ENCODE results near the gene GSTCD.

The GSTCD gene

DNA sequence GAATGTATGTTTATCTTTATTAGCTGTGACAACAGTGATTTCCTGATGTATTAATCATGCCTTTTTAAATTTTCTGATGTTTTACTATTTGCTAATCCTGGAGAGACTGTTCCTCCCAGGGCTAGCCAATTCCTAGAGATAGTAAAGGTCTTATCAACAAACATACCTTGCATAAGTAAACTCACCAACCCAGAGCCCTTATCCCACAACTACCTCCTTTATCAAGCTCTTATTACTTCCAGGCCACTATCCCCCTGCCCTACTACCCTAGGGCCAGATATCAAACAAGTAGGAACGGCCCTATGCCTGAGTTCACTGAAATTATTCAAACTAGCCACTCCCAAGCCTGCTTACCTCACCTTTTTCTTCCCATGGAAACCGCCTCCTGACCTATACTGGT is 128.5 kb downstream of the GSTCD start:
- H3K4me1 ChIP-seq (ENCODE audit: control insufficient read depth, insufficient read depth, low read length): no peaks in the 10 kb centered on the region
- no peak for TF ChIP-seq ZNF324 (tag by site-specific recombination; IDR thresholded peaks at IDR 0.05)
- TF ChIP-seq ZNF175 (tag by site-specific recombination; IDR thresholded peaks at IDR 0.05): no peak
- peaks cover 0 to 21% of the 10 kb centered on the region in 2 experiments; a peak in 2 of 3 replicates for H3K36me3 ChIP-seq (ENCODE audit: control insufficient read depth in 2 of 2, insufficient read depth in 1 of 2, low read length in 2 of 2)
- no peak overlapping the region for H3K27ac ChIP-seq (ENCODE audit: extremely low read depth, low read depth, low read length)
- CTCF ChIA-PET: no interaction called here
- H3K9me3 ChIP-seq (ENCODE audit: control insufficient read depth, insufficient read depth, low read depth, low read length): no peaks in the 10 kb centered on the region
- POLR2A ChIA-PET: no interaction called here
- no peak overlapping the region for H3K4me3 ChIP-seq (ENCODE audit: low read depth, low read length)

DNA sequence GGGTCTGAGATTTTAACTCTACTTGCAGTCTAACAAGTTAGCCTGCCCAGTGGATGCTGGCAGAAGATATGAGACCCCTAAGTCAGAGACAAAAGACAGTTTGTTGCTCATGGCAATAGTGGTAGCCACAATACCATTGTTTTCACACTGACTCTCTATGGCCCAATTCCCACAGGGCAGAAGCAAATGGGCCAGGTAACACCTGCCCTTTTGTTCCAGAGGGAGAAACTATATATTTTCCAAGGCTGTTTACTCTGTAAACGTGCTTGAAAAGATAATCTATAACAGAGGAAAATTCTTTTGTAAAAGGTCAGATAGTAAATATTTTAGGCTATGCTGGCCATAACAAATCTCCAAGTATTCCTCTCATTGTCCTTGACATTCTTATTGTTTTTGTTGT is 129.5 kb downstream of the GSTCD start:
- H3K27ac ChIP-seq (ENCODE audit: extremely low read depth, low read depth, low read length): no peak overlapping the region
- TF ChIP-seq ZNF133 (tag by site-specific recombination; IDR thresholded peaks at IDR 0.05) (no peak), ZNF23 (tag by site-specific recombination; IDR thresholded peaks at IDR 0.05; ENCODE audit: borderline replicate concordance) (no peak), HOXC10 (CRISPR knock-in tag; IDR thresholded peaks at IDR 0.05) (no peak), KLF16 (tag by site-specific recombination; IDR thresholded peaks at IDR 0.05) (no peak), ZNF549 (tag by site-specific recombination; IDR thresholded peaks at IDR 0.05) (no peak), ZNF121 (tag by site-specific recombination; IDR thresholded peaks at IDR 0.05) (no peak), TRIM28 (IDR thresholded peaks at IDR 0.05; ENCODE audit: borderline replicate concordance, low read length) (no peak), ZNF707 (tag by site-specific recombination; IDR thresholded peaks at IDR 0.05) (no peak), ZNF10 (tag by site-specific recombination; IDR thresholded peaks at IDR 0.05) (no peak), ZNF473 (tag by site-specific recombination; IDR thresholded peaks at IDR 0.05) (no peak), ZNF175 (tag by site-specific recombination; IDR thresholded peaks at IDR 0.05) (no peak), FEZF1 (tag by site-specific recombination; IDR thresholded peaks at IDR 0.05) (no peak), OSR2 (tag by site-specific recombination; IDR thresholded peaks at IDR 0.05) (no peak)
- TF ChIP-seq, protein P1, sequence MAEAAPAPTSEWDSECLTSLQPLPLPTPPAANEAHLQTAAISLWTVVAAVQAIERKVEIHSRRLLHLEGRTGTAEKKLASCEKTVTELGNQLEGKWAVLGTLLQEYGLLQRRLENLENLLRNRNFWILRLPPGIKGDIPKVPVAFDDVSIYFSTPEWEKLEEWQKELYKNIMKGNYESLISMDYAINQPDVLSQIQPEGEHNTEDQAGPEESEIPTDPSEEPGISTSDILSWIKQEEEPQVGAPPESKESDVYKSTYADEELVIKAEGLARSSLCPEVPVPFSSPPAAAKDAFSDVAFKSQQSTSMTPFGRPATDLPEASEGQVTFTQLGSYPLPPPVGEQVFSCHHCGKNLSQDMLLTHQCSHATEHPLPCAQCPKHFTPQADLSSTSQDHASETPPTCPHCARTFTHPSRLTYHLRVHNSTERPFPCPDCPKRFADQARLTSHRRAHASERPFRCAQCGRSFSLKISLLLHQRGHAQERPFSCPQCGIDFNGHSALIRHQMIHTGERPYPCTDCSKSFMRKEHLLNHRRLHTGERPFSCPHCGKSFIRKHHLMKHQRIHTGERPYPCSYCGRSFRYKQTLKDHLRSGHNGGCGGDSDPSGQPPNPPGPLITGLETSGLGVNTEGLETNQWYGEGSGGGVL (tag by site-specific recombination; IDR thresholded peaks at IDR 0.05): no peak
- TF ChIP-seq, protein P2, sequence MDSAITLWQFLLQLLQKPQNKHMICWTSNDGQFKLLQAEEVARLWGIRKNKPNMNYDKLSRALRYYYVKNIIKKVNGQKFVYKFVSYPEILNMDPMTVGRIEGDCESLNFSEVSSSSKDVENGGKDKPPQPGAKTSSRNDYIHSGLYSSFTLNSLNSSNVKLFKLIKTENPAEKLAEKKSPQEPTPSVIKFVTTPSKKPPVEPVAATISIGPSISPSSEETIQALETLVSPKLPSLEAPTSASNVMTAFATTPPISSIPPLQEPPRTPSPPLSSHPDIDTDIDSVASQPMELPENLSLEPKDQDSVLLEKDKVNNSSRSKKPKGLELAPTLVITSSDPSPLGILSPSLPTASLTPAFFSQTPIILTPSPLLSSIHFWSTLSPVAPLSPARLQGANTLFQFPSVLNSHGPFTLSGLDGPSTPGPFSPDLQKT (IDR thresholded peaks at IDR 0.05; ENCODE audit: borderline replicate concordance, low read depth, low read length): no peak
- TF ChIP-seq, protein P3, sequence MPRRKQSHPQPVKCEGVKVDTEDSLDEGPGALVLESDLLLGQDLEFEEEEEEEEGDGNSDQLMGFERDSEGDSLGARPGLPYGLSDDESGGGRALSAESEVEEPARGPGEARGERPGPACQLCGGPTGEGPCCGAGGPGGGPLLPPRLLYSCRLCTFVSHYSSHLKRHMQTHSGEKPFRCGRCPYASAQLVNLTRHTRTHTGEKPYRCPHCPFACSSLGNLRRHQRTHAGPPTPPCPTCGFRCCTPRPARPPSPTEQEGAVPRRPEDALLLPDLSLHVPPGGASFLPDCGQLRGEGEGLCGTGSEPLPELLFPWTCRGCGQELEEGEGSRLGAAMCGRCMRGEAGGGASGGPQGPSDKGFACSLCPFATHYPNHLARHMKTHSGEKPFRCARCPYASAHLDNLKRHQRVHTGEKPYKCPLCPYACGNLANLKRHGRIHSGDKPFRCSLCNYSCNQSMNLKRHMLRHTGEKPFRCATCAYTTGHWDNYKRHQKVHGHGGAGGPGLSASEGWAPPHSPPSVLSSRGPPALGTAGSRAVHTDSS (tag by site-specific recombination; IDR thresholded peaks at IDR 0.05): no peak
- TF ChIP-seq, protein P4, sequence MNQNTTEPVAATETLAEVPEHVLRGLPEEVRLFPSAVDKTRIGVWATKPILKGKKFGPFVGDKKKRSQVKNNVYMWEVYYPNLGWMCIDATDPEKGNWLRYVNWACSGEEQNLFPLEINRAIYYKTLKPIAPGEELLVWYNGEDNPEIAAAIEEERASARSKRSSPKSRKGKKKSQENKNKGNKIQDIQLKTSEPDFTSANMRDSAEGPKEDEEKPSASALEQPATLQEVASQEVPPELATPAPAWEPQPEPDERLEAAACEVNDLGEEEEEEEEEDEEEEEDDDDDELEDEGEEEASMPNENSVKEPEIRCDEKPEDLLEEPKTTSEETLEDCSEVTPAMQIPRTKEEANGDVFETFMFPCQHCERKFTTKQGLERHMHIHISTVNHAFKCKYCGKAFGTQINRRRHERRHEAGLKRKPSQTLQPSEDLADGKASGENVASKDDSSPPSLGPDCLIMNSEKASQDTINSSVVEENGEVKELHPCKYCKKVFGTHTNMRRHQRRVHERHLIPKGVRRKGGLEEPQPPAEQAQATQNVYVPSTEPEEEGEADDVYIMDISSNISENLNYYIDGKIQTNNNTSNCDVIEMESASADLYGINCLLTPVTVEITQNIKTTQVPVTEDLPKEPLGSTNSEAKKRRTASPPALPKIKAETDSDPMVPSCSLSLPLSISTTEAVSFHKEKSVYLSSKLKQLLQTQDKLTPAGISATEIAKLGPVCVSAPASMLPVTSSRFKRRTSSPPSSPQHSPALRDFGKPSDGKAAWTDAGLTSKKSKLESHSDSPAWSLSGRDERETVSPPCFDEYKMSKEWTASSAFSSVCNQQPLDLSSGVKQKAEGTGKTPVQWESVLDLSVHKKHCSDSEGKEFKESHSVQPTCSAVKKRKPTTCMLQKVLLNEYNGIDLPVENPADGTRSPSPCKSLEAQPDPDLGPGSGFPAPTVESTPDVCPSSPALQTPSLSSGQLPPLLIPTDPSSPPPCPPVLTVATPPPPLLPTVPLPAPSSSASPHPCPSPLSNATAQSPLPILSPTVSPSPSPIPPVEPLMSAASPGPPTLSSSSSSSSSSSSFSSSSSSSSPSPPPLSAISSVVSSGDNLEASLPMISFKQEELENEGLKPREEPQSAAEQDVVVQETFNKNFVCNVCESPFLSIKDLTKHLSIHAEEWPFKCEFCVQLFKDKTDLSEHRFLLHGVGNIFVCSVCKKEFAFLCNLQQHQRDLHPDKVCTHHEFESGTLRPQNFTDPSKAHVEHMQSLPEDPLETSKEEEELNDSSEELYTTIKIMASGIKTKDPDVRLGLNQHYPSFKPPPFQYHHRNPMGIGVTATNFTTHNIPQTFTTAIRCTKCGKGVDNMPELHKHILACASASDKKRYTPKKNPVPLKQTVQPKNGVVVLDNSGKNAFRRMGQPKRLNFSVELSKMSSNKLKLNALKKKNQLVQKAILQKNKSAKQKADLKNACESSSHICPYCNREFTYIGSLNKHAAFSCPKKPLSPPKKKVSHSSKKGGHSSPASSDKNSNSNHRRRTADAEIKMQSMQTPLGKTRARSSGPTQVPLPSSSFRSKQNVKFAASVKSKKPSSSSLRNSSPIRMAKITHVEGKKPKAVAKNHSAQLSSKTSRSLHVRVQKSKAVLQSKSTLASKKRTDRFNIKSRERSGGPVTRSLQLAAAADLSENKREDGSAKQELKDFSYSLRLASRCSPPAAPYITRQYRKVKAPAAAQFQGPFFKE (tag by site-specific recombination; IDR thresholded peaks at IDR 0.05; ENCODE audit: borderline replicate concordance): no peak
- TF ChIP-seq, protein P5, sequence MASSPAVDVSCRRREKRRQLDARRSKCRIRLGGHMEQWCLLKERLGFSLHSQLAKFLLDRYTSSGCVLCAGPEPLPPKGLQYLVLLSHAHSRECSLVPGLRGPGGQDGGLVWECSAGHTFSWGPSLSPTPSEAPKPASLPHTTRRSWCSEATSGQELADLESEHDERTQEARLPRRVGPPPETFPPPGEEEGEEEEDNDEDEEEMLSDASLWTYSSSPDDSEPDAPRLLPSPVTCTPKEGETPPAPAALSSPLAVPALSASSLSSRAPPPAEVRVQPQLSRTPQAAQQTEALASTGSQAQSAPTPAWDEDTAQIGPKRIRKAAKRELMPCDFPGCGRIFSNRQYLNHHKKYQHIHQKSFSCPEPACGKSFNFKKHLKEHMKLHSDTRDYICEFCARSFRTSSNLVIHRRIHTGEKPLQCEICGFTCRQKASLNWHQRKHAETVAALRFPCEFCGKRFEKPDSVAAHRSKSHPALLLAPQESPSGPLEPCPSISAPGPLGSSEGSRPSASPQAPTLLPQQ (tag by site-specific recombination; IDR thresholded peaks at IDR 0.05): no peak
- TF ChIP-seq, protein P6, sequence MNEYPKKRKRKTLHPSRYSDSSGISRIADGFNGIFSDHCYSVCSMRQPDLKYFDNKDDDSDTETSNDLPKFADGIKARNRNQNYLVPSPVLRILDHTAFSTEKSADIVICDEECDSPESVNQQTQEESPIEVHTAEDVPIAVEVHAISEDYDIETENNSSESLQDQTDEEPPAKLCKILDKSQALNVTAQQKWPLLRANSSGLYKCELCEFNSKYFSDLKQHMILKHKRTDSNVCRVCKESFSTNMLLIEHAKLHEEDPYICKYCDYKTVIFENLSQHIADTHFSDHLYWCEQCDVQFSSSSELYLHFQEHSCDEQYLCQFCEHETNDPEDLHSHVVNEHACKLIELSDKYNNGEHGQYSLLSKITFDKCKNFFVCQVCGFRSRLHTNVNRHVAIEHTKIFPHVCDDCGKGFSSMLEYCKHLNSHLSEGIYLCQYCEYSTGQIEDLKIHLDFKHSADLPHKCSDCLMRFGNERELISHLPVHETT (tag by site-specific recombination; IDR thresholded peaks at IDR 0.05): no peak
- H3K4me1 ChIP-seq (ENCODE audit: control insufficient read depth, insufficient read depth, low read length): no peaks in the 10 kb centered on the region
- ChIA-PET POLR2A (no interaction called here), CTCF (no interaction called here)
- H3K4me3 ChIP-seq (ENCODE audit: low read depth, low read length): no peak overlapping the region
- H3K36me3 ChIP-seq (ENCODE audit: control insufficient read depth in 2 of 2, insufficient read depth in 1 of 2, low read length in 2 of 2): peaks cover 0 to 25% of the 10 kb centered on the region in 2 experiments; a peak in 2 of 3 replicates
- no peaks in the 10 kb centered on the region for H3K9me3 ChIP-seq (ENCODE audit: control insufficient read depth, insufficient read depth, low read depth, low read length)
